Mononuclear cell (primary cell): ENCODE results near the gene PIK3R1. TPM values are rescaled to one million over a fixed set of nuclear protein-coding genes. Genes with fewer than 3 reads are reported as not detected.
"Not testable (repeated sequence)": the region's sequence is repeated elsewhere in the genome, so short reads cannot be mapped to it uniquely, and the experiment has no call there.

ENCODE experiments used
- H3K27me3 ChIP-seq: 2 replicates; pipeline ENCODE4 v1.6.0; 2011; ENCODE audit warnings: low read length, control low read depth; ENCODE audit not compliant: insufficient read depth
- H3K4me1 ChIP-seq: 2 replicates; pipeline ENCODE4 v1.5.1; 2011; ENCODE audit warnings: mild to moderate bottlenecking, low read length, control low read depth; ENCODE audit not compliant: insufficient read depth
- H3K4me3 ChIP-seq: 2 replicates; pipeline ENCODE4 v1.5.1; 2011; ENCODE audit warnings: mild to moderate bottlenecking, low read length, moderate library complexity
- H3K9me3 ChIP-seq: 2 replicates; pipeline ENCODE4 v1.5.1; 2011; ENCODE audit warnings: low read depth, mild to moderate bottlenecking, control low read depth, low read length
- total RNA-seq: library from RNA; depleted of rRNA; stranded (reverse); fragments of >200 nt; gene quantifications from one replicate; pipeline ENCODE4 v1.2.3, GENCODE V29; 2012

PIK3R1 gene
- total RNA-seq, 1 donor: 742 TPM

DNA sequence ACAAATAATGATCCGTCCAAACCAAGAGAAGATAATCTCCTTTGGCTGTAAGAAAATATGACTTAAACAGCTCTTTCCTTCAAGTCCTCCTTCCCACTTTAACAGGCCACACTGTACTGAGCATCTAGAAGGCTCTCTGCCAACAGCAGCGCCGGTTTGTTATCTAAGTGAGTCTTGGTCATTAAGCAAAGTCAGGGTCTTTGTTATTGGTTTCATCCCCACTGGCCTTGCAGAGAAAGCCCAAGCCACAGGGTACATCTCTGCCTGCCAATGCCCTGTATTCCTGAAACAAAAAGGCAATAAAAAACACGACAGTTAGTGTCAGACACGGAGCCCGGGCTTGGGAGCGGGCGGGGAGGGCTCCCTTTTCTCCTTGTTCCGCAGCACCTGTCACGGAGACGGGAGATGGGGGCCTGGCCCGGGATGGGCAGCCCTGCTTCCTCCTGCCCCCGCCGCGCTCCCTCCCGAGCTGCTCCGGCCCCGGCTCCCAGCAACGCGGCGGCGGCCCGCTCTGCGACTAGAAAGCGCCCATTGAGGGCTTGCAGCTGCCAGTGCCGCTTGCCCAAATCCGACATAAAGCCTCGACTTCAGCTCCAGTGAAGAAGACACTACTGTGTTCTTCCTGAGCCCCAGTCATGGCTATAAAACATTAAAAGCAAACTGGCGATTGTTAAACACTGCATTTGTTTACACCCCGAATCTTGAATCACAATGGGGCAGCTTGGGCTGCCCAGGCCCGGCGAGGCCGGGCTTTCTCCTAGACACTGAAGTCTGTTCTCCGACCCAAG, 28.1 kb upstream of the PIK3R1 start:
- no peaks in the 10 kb centered on the region for H3K4me1 ChIP-seq
- H3K27me3 ChIP-seq: no peaks in the 10 kb centered on the region
- H3K4me3 ChIP-seq: no peak overlapping the region
- H3K9me3 ChIP-seq: no peaks in the 10 kb centered on the region

GRCh38 chr5:68189171-68189570, 26.4 kb upstream of the PIK3R1 start:
- Histone ChIP-seq H3K9me3 (no peaks in the 10 kb centered on the region), H3K27me3 (no peaks in the 10 kb centered on the region), H3K4me3 (no peak overlapping the region), H3K4me1 (peaks cover 16% of the 10 kb centered on the region)

DNA sequence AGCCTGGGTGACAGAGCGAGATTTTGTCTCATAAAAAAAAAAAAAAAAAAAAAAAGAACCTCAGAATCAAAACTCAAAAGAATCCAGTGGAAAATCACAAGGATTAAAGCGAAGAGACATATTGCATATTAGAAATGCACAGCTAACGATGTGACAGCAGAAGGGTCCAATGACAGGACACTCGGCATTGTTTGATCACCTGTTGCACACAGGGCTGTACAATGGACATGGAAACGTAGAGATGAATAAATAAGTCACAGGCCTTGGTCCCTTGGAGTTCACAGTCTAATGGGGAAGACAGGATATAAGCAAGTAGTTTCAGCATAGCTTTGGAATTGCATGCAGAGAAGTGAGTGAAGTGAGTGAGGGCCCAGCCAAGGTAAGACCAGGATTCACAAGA, 25.9 kb upstream of the PIK3R1 start:
- Histone ChIP-seq H3K27me3 (no peaks in the 10 kb centered on the region), H3K4me1 (peaks cover 20% of the 10 kb centered on the region), H3K9me3 (no peaks in the 10 kb centered on the region), H3K4me3 (no peak overlapping the region)

GRCh38 chr5:68190619-68191018, 24.9 kb upstream of the PIK3R1 start:
- Histone ChIP-seq H3K9me3 (no peaks in the 10 kb centered on the region), H3K4me3 (no peak overlapping the region)

GRCh38 chr5:68191083-68191791, 24.3 kb upstream of the PIK3R1 start:
- Histone ChIP-seq H3K4me3 (no peak overlapping the region), H3K9me3 (no peaks in the 10 kb centered on the region), H3K4me1 (peaks cover 22% of the 10 kb centered on the region), H3K27me3 (no peaks in the 10 kb centered on the region)

More at GRCh38 chr5:68190619-68191018, 24.9 kb upstream of the PIK3R1 start:
- Histone ChIP-seq H3K27me3 (no peaks in the 10 kb centered on the region), H3K4me1 (peaks cover 22% of the 10 kb centered on the region)

GRCh38 chr5:68192679-68193060, 22.9 kb upstream of the PIK3R1 start:
- H3K27me3 ChIP-seq: no peaks in the 10 kb centered on the region
- H3K4me1 ChIP-seq: peaks cover 36% of the 10 kb centered on the region
- H3K9me3 ChIP-seq: no peaks in the 10 kb centered on the region
- H3K4me3 ChIP-seq: no peak overlapping the region

DNA sequence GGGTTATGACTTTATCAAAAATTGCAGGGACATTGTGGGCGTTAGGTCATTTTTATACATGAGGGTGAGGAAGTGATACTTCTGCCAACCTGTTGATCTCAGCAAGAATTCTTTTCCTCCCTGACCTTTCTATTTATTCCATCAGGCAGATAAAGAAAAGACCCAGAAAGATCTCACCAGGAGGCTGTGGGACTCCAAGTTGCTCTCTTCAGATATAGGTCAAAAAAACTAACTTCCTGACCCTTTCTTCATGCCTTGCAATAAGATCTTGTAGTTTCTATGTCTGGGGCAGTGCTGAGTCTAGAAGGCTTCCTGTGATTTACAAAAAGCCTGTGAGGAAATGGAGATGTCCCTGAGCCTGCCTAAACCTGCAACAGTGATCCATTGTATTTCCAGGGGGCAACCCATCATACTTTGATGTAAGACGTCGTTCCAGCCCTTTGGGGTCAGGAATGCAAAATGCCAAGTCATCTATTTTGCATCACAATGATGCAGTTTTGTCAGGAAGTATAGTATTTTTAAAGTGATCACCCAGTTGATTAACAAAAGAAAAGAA, 22.0 kb upstream of the PIK3R1 start:
- Histone ChIP-seq H3K4me3 (no peak overlapping the region), H3K4me1 (peaks cover 37% of the 10 kb centered on the region), H3K9me3 (no peaks in the 10 kb centered on the region), H3K27me3 (no peaks in the 10 kb centered on the region)

DNA sequence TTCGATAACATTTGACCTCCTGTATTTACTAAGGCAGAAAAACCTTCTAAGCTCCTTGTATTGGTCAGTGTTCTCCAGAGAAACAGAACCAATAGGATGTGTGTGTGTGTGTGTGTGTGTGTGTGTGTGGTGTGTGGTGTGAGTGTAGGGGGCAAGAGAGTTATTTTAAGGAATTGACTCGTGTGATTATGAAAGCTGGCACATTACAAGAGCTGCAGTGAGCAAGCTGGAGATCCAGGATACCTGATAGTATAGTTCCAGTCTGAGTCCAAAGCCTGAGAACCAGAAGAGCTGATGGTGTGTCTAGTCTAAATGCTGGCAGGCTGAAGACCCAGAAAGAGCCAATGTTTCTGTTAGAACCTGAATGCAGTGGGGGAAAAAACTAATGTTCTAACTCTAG, 21.2 kb upstream of the PIK3R1 start:
- H3K4me1 ChIP-seq: peaks cover 37% of the 10 kb centered on the region
- H3K4me3 ChIP-seq: no peak overlapping the region
- no peaks in the 10 kb centered on the region for H3K27me3 ChIP-seq
- H3K9me3 ChIP-seq: no peaks in the 10 kb centered on the region

DNA sequence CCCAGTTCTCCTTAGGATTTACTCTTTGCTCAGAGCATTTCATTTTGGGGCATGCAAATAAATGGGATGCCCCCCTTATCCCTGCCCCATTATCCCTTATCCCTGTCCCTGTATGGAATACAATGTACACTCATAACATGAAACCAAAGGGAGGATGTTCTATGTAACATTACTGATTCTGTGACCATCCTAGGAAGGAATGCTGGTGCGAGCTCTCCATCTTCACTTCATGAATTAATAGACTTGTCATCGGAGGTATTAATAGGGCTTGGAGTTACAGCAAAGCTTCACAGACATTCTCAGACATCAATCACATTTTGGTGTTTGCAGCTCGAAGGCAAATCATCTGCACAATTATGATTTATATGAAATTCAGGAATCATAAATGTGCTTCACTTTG, 20.4 kb upstream of the PIK3R1 start:
- Histone ChIP-seq H3K4me3 (no peak overlapping the region), H3K27me3 (no peaks in the 10 kb centered on the region), H3K9me3 (no peaks in the 10 kb centered on the region), H3K4me1 (peaks cover 37% of the 10 kb centered on the region)

- peaks cover 37% of the 10 kb centered on the region for H3K4me1 ChIP-seq
- no peaks in the 10 kb centered on the region for H3K27me3 ChIP-seq
- no peak overlapping the region for H3K4me3 ChIP-seq
- no peaks in the 10 kb centered on the region for H3K9me3 ChIP-seq
Observed at GRCh38 chr5:68196876-68197275, 18.7 kb upstream of the PIK3R1 start.

GRCh38 chr5:68200288-68200687, 15.3 kb upstream of the PIK3R1 start:
- Histone ChIP-seq H3K9me3 (no peaks in the 10 kb centered on the region), H3K27me3 (no peaks in the 10 kb centered on the region)

GRCh38 chr5:68210654-68211053, 4.9 kb upstream of the PIK3R1 start:
- H3K4me3 ChIP-seq, H3K9me3 ChIP-seq, H3K4me1 ChIP-seq, H3K27me3 ChIP-seq: not testable (repeated sequence)

More at GRCh38 chr5:68200288-68200687, 15.3 kb upstream of the PIK3R1 start:
- peaks cover 15% of the 10 kb centered on the region for H3K4me1 ChIP-seq
- no peak overlapping the region for H3K4me3 ChIP-seq

DNA sequence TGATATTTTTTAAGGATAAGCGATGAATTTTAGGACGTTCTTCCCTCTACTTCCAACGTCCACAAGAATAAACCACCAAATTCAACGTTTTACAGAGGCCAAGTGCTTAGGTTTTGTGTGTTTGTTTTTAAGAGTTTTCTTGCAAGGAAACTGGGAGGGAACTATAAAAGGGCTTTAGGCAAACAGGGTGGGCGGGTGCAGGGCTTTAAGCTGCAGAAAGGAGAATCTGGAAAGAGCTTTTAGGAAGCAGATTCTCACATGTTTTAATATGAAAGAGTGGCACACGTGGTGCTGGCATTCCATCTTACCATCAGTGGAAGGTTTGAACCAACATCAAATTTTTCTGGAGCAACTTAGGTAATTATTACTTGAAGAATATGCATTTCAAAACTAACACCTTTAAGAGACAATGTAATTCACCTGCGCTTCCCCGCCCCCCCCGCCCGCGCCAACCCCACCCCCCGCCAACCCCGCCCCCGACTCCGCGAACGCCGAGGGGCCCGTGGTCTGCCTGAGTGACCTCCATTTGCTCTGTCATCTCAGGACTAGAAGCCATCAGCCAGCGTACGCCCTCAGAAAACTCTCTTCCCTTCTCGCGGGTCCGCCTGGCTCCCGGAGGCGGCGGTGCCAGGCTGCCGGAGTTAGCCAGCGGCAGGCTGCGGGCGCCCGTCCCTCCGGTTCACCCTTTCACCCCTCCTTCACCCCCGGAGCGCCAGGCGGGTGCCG, 911 bp upstream of the PIK3R1 start:
- no peaks in the 10 kb centered on the region for H3K27me3 ChIP-seq
- peaks cover 27% of the 10 kb centered on the region for H3K4me1 ChIP-seq
- H3K4me3 ChIP-seq: peak overlapping the region; percentile 82
- H3K9me3 ChIP-seq: no peaks in the 10 kb centered on the region

GRCh38 chr5:68215898-68216244, 315 bp downstream of the PIK3R1 start:
- Histone ChIP-seq H3K4me3 (peak overlapping the region; percentile 82), H3K27me3 (no peaks in the 10 kb centered on the region), H3K9me3 (no peaks in the 10 kb centered on the region)

More at GRCh38 chr5:68215898-68216244, 315 bp downstream of the PIK3R1 start:
- H3K4me1 ChIP-seq: peaks cover 30% of the 10 kb centered on the region
